ENCODE measurements around the gene RPL6.

RPL6 gene

GRCh38 chr12:112386726-112387125 is 22.7 kb downstream of the RPL6 start:
- intact Hi-C loops (cut with DNase I): loop anchor here (10.0 kb wide), 2 partner anchors 202 to 262 kb away; partner anchors contain the start of gene TRAFD1
- DNase-seq: no peak

GRCh38 chr12:112382866-112383265 is 26.5 kb downstream of the RPL6 start:
- intact Hi-C loops (cut with DNase I): loop anchor here (5.0 to 10.0 kb wide), 3 partner anchors 198 to 371 kb away; partner anchors contain the start of genes ERP29, TMEM116 and TRAFD1

GRCh38 chr12:112381883-112382796 is 27.3 kb downstream of the RPL6 start, which contains the start of gene HECTD4:
Gene HECTD4, minus strand, starts transcription at chr12:112382431. Its CDS starts 303 bp downstream, at chr12:112382128.
- intact Hi-C loops (cut with DNase I): loop anchor here (5.0 to 10.0 kb wide), 3 partner anchors 197 to 370 kb away; partner anchors contain the start of genes ERP29, TMEM116 and TRAFD1

More at GRCh38 chr12:112382866-112383265, 26.5 kb downstream of the RPL6 start:
- DNase-seq: no peak

GRCh38 chr12:112381406-112381882 is 28.0 kb downstream of the RPL6 start:
- DNase-seq: peak in 20 of 42 donors; percentile 6 to 57 (median 24)

More at GRCh38 chr12:112381883-112382796, 27.3 kb downstream of the RPL6 start, which contains the start of gene HECTD4:
- DNase-seq: peak; percentile 94 to 100 (median 98)

GRCh38 chr12:112380663-112381405 is 28.6 kb downstream of the RPL6 start:
- peak in 29 of 42 donors; percentile 10 to 51 (median 27) for DNase-seq
- intact Hi-C loops (cut with DNase I): loop anchor here (5.0 to 10.0 kb wide), 3 partner anchors 196 to 369 kb away; partner anchors contain the start of genes ERP29, TMEM116 and TRAFD1

More at GRCh38 chr12:112381406-112381882, 28.0 kb downstream of the RPL6 start:
- intact Hi-C loops (cut with DNase I): loop anchor here (5.0 to 10.0 kb wide), 3 partner anchors 197 to 369 kb away; partner anchors contain the start of genes ERP29, TMEM116 and TRAFD1

- no peak for DNase-seq
- intact Hi-C loops (cut with DNase I): no loop called here
Measured at GRCh38 chr12:112375105-112375504, 34.3 kb downstream of the RPL6 start.

GRCh38 chr12:112374166-112374740 is 35.2 kb downstream of the RPL6 start:
- intact Hi-C loops (cut with DNase I): no loop called here
- DNase-seq: no peak

GRCh38 chr12:112370868-112371510 is 38.4 kb downstream of the RPL6 start:
- intact Hi-C loops (cut with DNase I): no loop called here
- no peak for DNase-seq

GRCh38 chr12:112370199-112370598 is 39.2 kb downstream of the RPL6 start:
- DNase-seq: no peak
- intact Hi-C loops (cut with DNase I): no loop called here

GRCh38 chr12:112368856-112369255 is 40.5 kb downstream of the RPL6 start:
- intact Hi-C loops (cut with DNase I): no loop called here
- DNase-seq: no peak

- intact Hi-C loops (cut with DNase I): no loop called here
- no peak for DNase-seq
Measured at GRCh38 chr12:112367965-112368364, 41.4 kb downstream of the RPL6 start.

- DNase-seq: no peak
- intact Hi-C loops (cut with DNase I): no loop called here
Measured at GRCh38 chr12:112362310-112362709, 47.1 kb downstream of the RPL6 start.

- intact Hi-C loops (cut with DNase I): no loop called here
- DNase-seq: no peak
Measured at GRCh38 chr12:112361271-112361670, 48.1 kb downstream of the RPL6 start.

GRCh38 chr12:112359290-112359689 is 50.1 kb downstream of the RPL6 start:
- peak in 18 of 42 donors; percentile 17 to 69 (median 40) for DNase-seq
- intact Hi-C loops (cut with DNase I): no loop called here

GRCh38 chr12:112357214-112357613 is 52.2 kb downstream of the RPL6 start:
- no peak for DNase-seq
- intact Hi-C loops (cut with DNase I): no loop called here
